ENCODE data around the gene JAKMIP2. TPM values are rescaled to one million over a fixed set of nuclear protein-coding genes. Genes with fewer than 3 reads are reported as not detected.

Gene JAKMIP2
- total RNA-seq, 1 experiment from 2014 or later: 67.4 TPM

- H3K27me3 ChIP-seq (replicated peaks; ENCODE audit: insufficient read depth, low read depth, low read length, poor library complexity): no peaks in the 10 kb centered on the region
- H3K36me3 ChIP-seq (ENCODE audit: insufficient read depth, low read length, poor library complexity, severe bottlenecking): no peaks in the 10 kb centered on the region
- CTCF ChIA-PET: no interaction called here
- H3K9me3 ChIP-seq (ENCODE audit: low read depth, low read length, poor library complexity, severe bottlenecking): no peaks in the 10 kb centered on the region
- no peak overlapping the region for H3K4me3 ChIP-seq (ENCODE audit: low read depth, low read length, poor library complexity, severe bottlenecking)
- BruUV-seq (replicated peaks): no TSS peak
- no peak for DNase-seq (ENCODE audit: low spot score)
- intact Hi-C loops (cut with micrococcal nuclease; ENCODE audit: unreplicated experiment): no loop called here
- H3K4me1 ChIP-seq (ENCODE audit: insufficient read depth, low read length, poor library complexity, severe bottlenecking): peaks cover 60% of the 10 kb centered on the region
- H3K27ac ChIP-seq (ENCODE audit: low read depth, low read length, poor library complexity, severe bottlenecking): no peak overlapping the region
- TF ChIP-seq EZH2 (IDR thresholded peaks at IDR 0.05; ENCODE audit: borderline replicate concordance, low read depth, low read length, poor library complexity, severe bottlenecking) (no peak), CTCF (conservative IDR thresholded peaks at IDR 0.05; ENCODE audit: low read depth, low read length) (no peak)
- POLR2A ChIA-PET (ENCODE audit: low non-redundant PET): no interaction called here
These were observed 95.4 kb downstream of the JAKMIP2 start for GRCh38 chr5:147687118-147687517.

- H3K36me3 ChIP-seq (ENCODE audit: insufficient read depth, low read length, poor library complexity, severe bottlenecking): no peaks in the 10 kb centered on the region
- no peak overlapping the region for H3K27ac ChIP-seq (ENCODE audit: low read depth, low read length, poor library complexity, severe bottlenecking)
- H3K27me3 ChIP-seq (replicated peaks; ENCODE audit: insufficient read depth, low read depth, low read length, poor library complexity): no peaks in the 10 kb centered on the region
- ChIA-PET CTCF (no interaction called here), POLR2A (ENCODE audit: low non-redundant PET) (no interaction called here)
- no peaks in the 10 kb centered on the region for H3K9me3 ChIP-seq (ENCODE audit: low read depth, low read length, poor library complexity, severe bottlenecking)
- intact Hi-C loops (cut with micrococcal nuclease; ENCODE audit: unreplicated experiment): no loop called here
- TF ChIP-seq EZH2 (IDR thresholded peaks at IDR 0.05; ENCODE audit: borderline replicate concordance, low read depth, low read length, poor library complexity, severe bottlenecking) (no peak), CTCF (conservative IDR thresholded peaks at IDR 0.05; ENCODE audit: low read depth, low read length) (no peak)
- no peak overlapping the region for H3K4me3 ChIP-seq (ENCODE audit: low read depth, low read length, poor library complexity, severe bottlenecking)
- no peak for DNase-seq (ENCODE audit: low spot score)
- no TSS peak for BruUV-seq (replicated peaks)
- peaks cover 60% of the 10 kb centered on the region for H3K4me1 ChIP-seq (ENCODE audit: insufficient read depth, low read length, poor library complexity, severe bottlenecking)
These were observed 96.1 kb downstream of the JAKMIP2 start for GRCh38 chr5:147686421-147686820.

- CTCF ChIA-PET: no interaction called here
- TF ChIP-seq EZH2 (IDR thresholded peaks at IDR 0.05; ENCODE audit: borderline replicate concordance, low read depth, low read length, poor library complexity, severe bottlenecking): no peak
- Histone ChIP-seq H3K9me3 (ENCODE audit: low read depth, low read length, poor library complexity, severe bottlenecking) (no peaks in the 10 kb centered on the region), H3K27ac (ENCODE audit: low read depth, low read length, poor library complexity, severe bottlenecking) (no peak overlapping the region), H3K27me3 (replicated peaks; ENCODE audit: insufficient read depth, low read depth, low read length, poor library complexity) (no peaks in the 10 kb centered on the region), H3K4me1 (ENCODE audit: insufficient read depth, low read length, poor library complexity, severe bottlenecking) (peaks cover 61% of the 10 kb centered on the region), H3K4me3 (ENCODE audit: low read depth, low read length, poor library complexity, severe bottlenecking) (no peak overlapping the region), H3K36me3 (ENCODE audit: insufficient read depth, low read length, poor library complexity, severe bottlenecking) (no peaks in the 10 kb centered on the region)
- DNase-seq (ENCODE audit: low spot score): peak; percentile 58
- POLR2A ChIA-PET (ENCODE audit: low non-redundant PET): no interaction called here
- intact Hi-C loops (cut with micrococcal nuclease; ENCODE audit: unreplicated experiment): no loop called here
- no TSS peak for BruUV-seq (replicated peaks)
These were observed 96.5 kb downstream of the JAKMIP2 start for GRCh38 chr5:147685993-147686392.

GRCh38 chr5:147675168-147675567, 107.4 kb downstream of the JAKMIP2 start:
- Histone ChIP-seq H3K27me3 (replicated peaks; ENCODE audit: insufficient read depth, low read depth, low read length, poor library complexity) (no peaks in the 10 kb centered on the region), H3K36me3 (ENCODE audit: insufficient read depth, low read length, poor library complexity, severe bottlenecking) (peaks cover 23% of the 10 kb centered on the region), H3K4me3 (ENCODE audit: low read depth, low read length, poor library complexity, severe bottlenecking) (no peak overlapping the region), H3K9me3 (ENCODE audit: low read depth, low read length, poor library complexity, severe bottlenecking) (no peaks in the 10 kb centered on the region), H3K4me1 (ENCODE audit: insufficient read depth, low read length, poor library complexity, severe bottlenecking) (peaks cover 25% of the 10 kb centered on the region), H3K27ac (ENCODE audit: low read depth, low read length, poor library complexity, severe bottlenecking) (no peak overlapping the region)
- intact Hi-C loops (cut with micrococcal nuclease; ENCODE audit: unreplicated experiment): no loop called here
- ChIA-PET CTCF (no interaction called here), POLR2A (ENCODE audit: low non-redundant PET) (no interaction called here)
- no TSS peak for BruUV-seq (replicated peaks)
- DNase-seq (ENCODE audit: low spot score): peak; percentile 41
- TF ChIP-seq CTCF (conservative IDR thresholded peaks at IDR 0.05; ENCODE audit: low read depth, low read length) (peak; percentile 32; the same call in 1 of the 2 replicates), EZH2 (IDR thresholded peaks at IDR 0.05; ENCODE audit: borderline replicate concordance, low read depth, low read length, poor library complexity, severe bottlenecking) (no peak)

All from A673 (cell line).